Activated naive CD8-positive, alpha-beta T cell treated with anti-CD3 and anti-CD28 coated beads for 36 hours (primary cell): ENCODE data around the gene CDK15. TPM values are rescaled to one million over a fixed set of nuclear protein-coding genes. Genes with fewer than 3 reads are reported as not detected.
"Not testable (repeated sequence)": the region's sequence is repeated elsewhere in the genome, so short reads cannot be mapped to it uniquely, and the experiment has no call there.

Source experiments
- DNase-seq: peaks from one replicate; pipeline ENCODE4 v3.0.0; 2021
- H3K27ac Mint-ChIP-seq: one replicate; pipeline ENCODE4 v1.8.0; 2022; ENCODE audit warnings: mild to moderate bottlenecking, moderate library complexity, mixed read lengths
- H3K27me3 Mint-ChIP-seq: one replicate; pipeline ENCODE4 v1.8.0; 2022; ENCODE audit warnings: mild to moderate bottlenecking, mixed read lengths
- H3K36me3 Mint-ChIP-seq: one replicate; pipeline ENCODE4 v1.8.0; 2021; ENCODE audit warnings: mild to moderate bottlenecking, mixed read lengths
- H3K4me1 Mint-ChIP-seq: one replicate; pipeline ENCODE4 v1.8.0; 2021; ENCODE audit warnings: mixed read lengths
- H3K4me3 Mint-ChIP-seq: one replicate; pipeline ENCODE4 v1.8.0; 2022; ENCODE audit warnings: mild to moderate bottlenecking, moderate library complexity, mixed read lengths
- H3K9me3 Mint-ChIP-seq: one replicate; pipeline ENCODE4 v1.8.0; 2022; ENCODE audit warnings: mixed read lengths
- total RNA-seq, 2 experiments: library from RNA; stranded (reverse); gene quantifications; one replicate each; pipeline ENCODE4 v1.2.3, GENCODE V29; 2021

The CDK15 gene
- total RNA-seq = not detected

DNA sequence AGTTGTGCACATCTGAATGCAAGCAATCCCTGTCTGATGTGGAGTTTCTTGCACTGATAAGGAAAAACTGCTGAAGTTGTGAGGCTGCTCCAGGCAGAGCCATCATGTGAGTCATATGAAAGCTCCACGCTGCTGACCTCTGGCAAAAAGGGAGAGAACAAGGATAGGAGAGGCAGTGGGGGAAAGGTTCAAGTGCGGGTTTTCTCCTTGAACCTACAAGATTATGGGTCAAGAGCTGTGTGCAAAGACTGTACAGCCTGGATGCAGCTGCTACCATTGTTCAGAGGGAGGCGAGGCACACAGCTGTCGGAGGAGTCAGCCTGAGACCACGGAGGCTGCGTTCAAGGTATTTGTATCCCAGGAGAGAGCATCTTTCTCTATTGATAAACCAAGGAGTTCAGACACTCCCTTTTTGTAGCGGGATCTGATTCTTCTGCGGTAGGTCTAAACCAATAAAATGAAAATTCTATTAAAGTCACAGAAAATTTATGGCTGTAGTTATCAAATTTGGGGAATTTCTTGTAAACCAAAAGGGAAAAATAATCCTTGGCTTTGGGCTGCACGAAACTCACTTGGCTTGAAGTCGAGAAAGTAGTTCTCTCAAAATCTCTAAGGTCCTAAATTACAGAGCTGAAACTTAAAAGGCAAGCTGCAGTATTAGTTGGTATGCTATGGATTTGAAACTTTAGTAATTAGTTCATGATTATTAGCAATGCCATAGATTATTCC is at the start of gene CDK15:
Gene CDK15, plus strand, starts transcription at position 96 of the 729 bp plus-strand sequence. Its CDS starts 128 bp downstream, at position 224.
- no peaks in the 10 kb centered on the region for H3K36me3 Mint-ChIP-seq
- no peak within 1 kb of the TSS for H3K27ac Mint-ChIP-seq
- H3K4me1 Mint-ChIP-seq = no peaks in the 10 kb centered on the region
- H3K4me3 Mint-ChIP-seq = no peak within 1 kb of the TSS
- peaks cover 29% of the 10 kb centered on the region for H3K27me3 Mint-ChIP-seq
- DNase-seq = no peak
- H3K9me3 Mint-ChIP-seq = no peaks in the 10 kb centered on the region

GRCh38 chr2:201758234-201758633 is 48.1 kb upstream of the CDK15 start:
- no peak for DNase-seq
- Mint-ChIP-seq H3K4me1 (no peaks in the 10 kb centered on the region), H3K27ac (no peak overlapping the region), H3K36me3 (no peaks in the 10 kb centered on the region), H3K27me3 (no peaks in the 10 kb centered on the region), H3K4me3 (no peak overlapping the region), H3K9me3 (no peaks in the 10 kb centered on the region)

- no peak for DNase-seq
- Mint-ChIP-seq H3K27me3 (no peaks in the 10 kb centered on the region), H3K36me3 (no peaks in the 10 kb centered on the region), H3K27ac (no peak overlapping the region), H3K4me3 (no peak overlapping the region), H3K9me3 (no peaks in the 10 kb centered on the region), H3K4me1 (no peaks in the 10 kb centered on the region)
These were observed 47.5 kb upstream of the CDK15 start for GRCh38 chr2:201758873-201759272.

- H3K4me3 Mint-ChIP-seq = no peak overlapping the region
- DNase-seq = no peak
- no peaks in the 10 kb centered on the region for H3K9me3 Mint-ChIP-seq
- H3K27ac Mint-ChIP-seq = no peak overlapping the region
- H3K36me3 Mint-ChIP-seq = no peaks in the 10 kb centered on the region
- H3K4me1 Mint-ChIP-seq = no peaks in the 10 kb centered on the region
- H3K27me3 Mint-ChIP-seq = no peaks in the 10 kb centered on the region
These were observed 46.8 kb upstream of the CDK15 start for GRCh38 chr2:201759567-201759966.

GRCh38 chr2:201761101-201761500 is 45.2 kb upstream of the CDK15 start:
- Mint-ChIP-seq H3K27ac (no peak overlapping the region), H3K4me1 (no peaks in the 10 kb centered on the region), H3K27me3 (no peaks in the 10 kb centered on the region), H3K4me3 (no peak overlapping the region), H3K9me3 (no peaks in the 10 kb centered on the region), H3K36me3 (no peaks in the 10 kb centered on the region)
- no peak for DNase-seq

DNA sequence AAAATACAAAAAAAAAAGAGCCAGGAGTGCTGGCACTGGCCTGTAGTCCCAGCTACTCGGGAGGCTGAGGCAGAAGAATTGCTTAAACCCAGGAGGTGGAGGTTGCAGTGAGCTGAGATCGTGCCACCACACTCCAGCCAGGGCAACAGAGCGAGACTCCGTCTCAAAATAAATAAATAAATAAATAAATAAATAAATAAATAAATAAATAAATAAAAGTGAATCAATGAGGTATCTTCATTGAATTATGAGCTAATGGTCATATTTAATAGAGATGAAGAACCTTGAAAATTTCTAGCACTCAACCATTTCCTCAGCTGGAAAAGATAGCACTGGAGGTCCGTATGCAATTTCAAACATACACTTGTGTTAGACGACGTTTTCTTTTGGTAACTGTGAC is 41.9 kb upstream of the CDK15 start:
- H3K27ac Mint-ChIP-seq, H3K4me3 Mint-ChIP-seq, H3K4me1 Mint-ChIP-seq, H3K36me3 Mint-ChIP-seq, H3K9me3 Mint-ChIP-seq, H3K27me3 Mint-ChIP-seq, DNase-seq: not testable (repeated sequence)

DNA sequence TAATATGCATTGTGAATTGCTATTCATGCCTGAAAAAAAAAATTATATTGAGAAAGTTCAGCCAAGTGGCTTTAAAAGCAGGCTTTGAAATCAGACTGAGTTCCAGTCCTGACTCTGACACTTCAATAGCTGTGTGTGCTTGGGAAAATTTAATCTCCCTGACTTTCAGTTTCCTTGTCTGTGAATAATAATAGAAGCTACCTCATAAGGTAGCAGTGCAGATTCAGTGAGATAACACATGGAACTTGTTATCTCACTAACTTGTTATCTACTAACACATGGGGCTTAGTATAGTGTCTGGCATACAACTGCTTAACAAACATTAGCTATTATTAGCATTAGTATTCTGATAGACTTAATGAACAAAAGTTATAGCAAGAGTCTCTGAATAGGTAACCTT is 40.5 kb upstream of the CDK15 start:
- no peak overlapping the region for H3K4me3 Mint-ChIP-seq

DNA sequence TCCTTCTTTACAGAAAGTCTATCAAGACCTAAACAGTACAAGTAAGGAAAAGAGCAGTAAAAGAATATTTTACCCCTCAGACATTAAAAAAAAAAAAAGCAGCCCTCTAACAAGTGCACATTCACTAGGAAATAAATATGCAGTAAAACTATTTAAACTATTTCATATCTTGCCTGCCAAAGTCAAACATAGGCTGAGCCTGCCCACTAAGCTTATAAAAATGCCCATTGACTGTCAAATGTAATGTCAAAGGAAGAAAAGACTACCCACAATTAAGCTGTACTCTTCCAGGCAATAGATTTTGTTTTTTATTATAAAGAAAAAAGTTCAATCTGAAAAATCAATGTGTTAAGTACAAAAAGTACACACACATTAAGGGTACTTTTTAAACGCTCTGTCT is 37.4 kb upstream of the CDK15 start:
- Mint-ChIP-seq H3K27me3 (no peaks in the 10 kb centered on the region), H3K4me3 (no peak overlapping the region), H3K4me1 (peaks cover 10% of the 10 kb centered on the region), H3K36me3 (peaks cover 10% of the 10 kb centered on the region), H3K27ac (no peak overlapping the region), H3K9me3 (no peaks in the 10 kb centered on the region)
- no peak for DNase-seq

More for the DNA sequence above, 40.5 kb upstream of the CDK15 start:
- Mint-ChIP-seq H3K27ac (no peak overlapping the region), H3K27me3 (no peaks in the 10 kb centered on the region), H3K9me3 (no peaks in the 10 kb centered on the region), H3K4me1 (no peaks in the 10 kb centered on the region), H3K36me3 (peaks cover 5% of the 10 kb centered on the region)
- no peak for DNase-seq

DNA sequence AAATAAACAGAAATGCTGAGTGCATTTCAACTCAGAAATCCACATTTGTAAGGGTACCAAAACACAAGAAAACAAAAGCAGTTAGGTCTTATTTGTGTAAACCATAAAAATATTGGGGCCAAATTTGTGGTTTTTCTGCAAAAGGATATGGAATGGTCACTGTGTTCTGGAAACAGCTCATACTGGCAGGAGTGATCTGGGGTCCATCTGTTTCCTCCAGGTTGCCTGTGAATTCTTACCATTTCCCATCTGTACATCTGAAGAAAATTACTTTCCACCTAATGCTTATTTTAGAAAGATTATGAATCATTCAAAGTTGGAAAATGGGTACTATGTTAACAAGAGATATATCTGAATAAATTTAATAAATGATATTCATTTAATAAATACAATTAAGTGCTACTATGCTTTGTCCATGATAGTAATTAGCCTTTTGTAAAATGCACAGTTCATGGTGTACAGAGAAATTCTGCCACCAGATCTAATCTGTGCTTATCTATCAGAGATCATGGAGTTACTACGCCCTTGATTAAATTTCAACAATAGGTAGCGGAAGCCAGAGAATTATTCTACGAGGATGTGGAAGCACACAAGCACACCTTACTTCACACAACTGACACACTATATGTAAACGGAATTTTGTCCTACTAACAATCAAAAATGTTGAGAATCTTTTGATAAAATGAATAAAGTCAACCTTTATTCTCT is 36.5 kb upstream of the CDK15 start:
- Mint-ChIP-seq H3K27me3 (no peaks in the 10 kb centered on the region), H3K27ac (no peak overlapping the region), H3K4me1 (peaks cover 18% of the 10 kb centered on the region), H3K9me3 (no peaks in the 10 kb centered on the region), H3K4me3 (no peak overlapping the region), H3K36me3 (peaks cover 13% of the 10 kb centered on the region)
- DNase-seq = no peak

- Mint-ChIP-seq H3K27me3 (no peaks in the 10 kb centered on the region), H3K4me3 (no peak overlapping the region), H3K27ac (no peak overlapping the region), H3K4me1 (peaks cover 33% of the 10 kb centered on the region), H3K9me3 (no peaks in the 10 kb centered on the region), H3K36me3 (peaks cover 8% of the 10 kb centered on the region)
- no peak for DNase-seq
These were observed 32.3 kb upstream of the CDK15 start for GRCh38 chr2:201773990-201774389.

DNA sequence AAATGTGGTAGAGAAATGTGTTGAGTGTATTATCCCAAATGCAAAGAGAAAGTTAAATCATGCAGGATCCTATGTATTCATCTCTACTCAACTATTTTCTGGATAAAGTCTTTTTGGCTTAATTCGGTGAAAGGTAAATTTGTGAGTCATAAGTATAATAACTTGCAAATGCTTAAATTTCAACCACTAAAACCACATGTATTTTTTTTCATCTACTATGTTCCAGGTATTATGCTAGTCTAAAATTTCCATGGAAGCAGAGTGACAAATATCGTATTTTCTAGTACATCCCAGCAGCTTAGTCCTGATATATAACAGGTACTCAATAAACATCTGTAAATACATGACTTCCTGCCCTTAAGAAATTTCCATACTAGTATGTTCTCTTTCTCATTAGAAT is 31.8 kb upstream of the CDK15 start:
- Mint-ChIP-seq H3K27ac (no peak overlapping the region), H3K4me1 (peaks cover 36% of the 10 kb centered on the region), H3K36me3 (peaks cover 8% of the 10 kb centered on the region), H3K9me3 (no peaks in the 10 kb centered on the region), H3K4me3 (no peak overlapping the region), H3K27me3 (no peaks in the 10 kb centered on the region)
- no peak for DNase-seq

- no peak overlapping the region for H3K4me3 Mint-ChIP-seq
- peaks cover 43% of the 10 kb centered on the region for H3K4me1 Mint-ChIP-seq
- H3K36me3 Mint-ChIP-seq = peaks cover 8% of the 10 kb centered on the region
- no peaks in the 10 kb centered on the region for H3K27me3 Mint-ChIP-seq
- no peak overlapping the region for H3K27ac Mint-ChIP-seq
- no peaks in the 10 kb centered on the region for H3K9me3 Mint-ChIP-seq
- no peak for DNase-seq
These were observed 31.0 kb upstream of the CDK15 start for GRCh38 chr2:201775326-201775725.

DNA sequence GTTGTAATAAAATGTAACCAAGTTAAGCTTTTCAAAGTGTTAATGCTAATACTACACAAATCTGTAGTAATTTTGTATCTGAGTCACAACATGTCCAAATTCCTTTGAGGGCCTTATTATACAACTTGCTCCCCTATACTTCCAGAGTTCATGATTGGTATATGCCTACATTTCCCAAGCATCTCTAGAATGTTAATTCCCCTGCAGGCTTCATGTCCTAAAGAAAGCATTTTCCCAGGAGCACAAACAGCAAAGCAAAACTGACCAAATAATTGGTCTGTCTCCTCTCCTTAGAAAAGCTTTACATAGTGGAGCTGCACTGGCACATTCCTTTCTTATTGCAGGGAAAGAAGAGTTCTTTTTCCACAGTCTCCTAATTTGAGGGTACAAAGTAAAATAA is 29.3 kb upstream of the CDK15 start:
- DNase-seq = no peak
- Mint-ChIP-seq H3K27me3 (no peaks in the 10 kb centered on the region), H3K27ac (no peak overlapping the region), H3K4me3 (no peak overlapping the region), H3K9me3 (no peaks in the 10 kb centered on the region), H3K4me1 (peaks cover 53% of the 10 kb centered on the region), H3K36me3 (peaks cover 8% of the 10 kb centered on the region)

- peaks cover 8% of the 10 kb centered on the region for H3K36me3 Mint-ChIP-seq
- H3K4me3 Mint-ChIP-seq = no peak overlapping the region
- H3K27ac Mint-ChIP-seq = no peak overlapping the region
- no peaks in the 10 kb centered on the region for H3K9me3 Mint-ChIP-seq
- H3K4me1 Mint-ChIP-seq = peaks cover 53% of the 10 kb centered on the region
- DNase-seq = no peak
- peaks cover 5% of the 10 kb centered on the region for H3K27me3 Mint-ChIP-seq
These were observed 28.5 kb upstream of the CDK15 start for GRCh38 chr2:201777869-201778268.

- DNase-seq = no peak
- peaks cover 9% of the 10 kb centered on the region for H3K27me3 Mint-ChIP-seq
- no peaks in the 10 kb centered on the region for H3K36me3 Mint-ChIP-seq
- peaks cover 36% of the 10 kb centered on the region for H3K4me1 Mint-ChIP-seq
- H3K27ac Mint-ChIP-seq = peak overlapping the region; percentile 80
- no peaks in the 10 kb centered on the region for H3K9me3 Mint-ChIP-seq
- H3K4me3 Mint-ChIP-seq = peak overlapping the region; percentile 95
These were observed 26.2 kb upstream of the CDK15 start for GRCh38 chr2:201779901-201780673.
